NCI-H2196 (cell line): ENCODE measurements around the gene ANKRD44.
"Not testable (repeated sequence)": the region's sequence is repeated elsewhere in the genome, so short reads cannot be mapped to it uniquely, and the experiment has no call there.

Experiments
- DNase-seq: peaks from one replicate; lab custom pipeline; 2025; ENCODE audit not compliant: unreplicated experiment; lab: John Stamatoyannopoulos, UW

Gene ANKRD44

DNA sequence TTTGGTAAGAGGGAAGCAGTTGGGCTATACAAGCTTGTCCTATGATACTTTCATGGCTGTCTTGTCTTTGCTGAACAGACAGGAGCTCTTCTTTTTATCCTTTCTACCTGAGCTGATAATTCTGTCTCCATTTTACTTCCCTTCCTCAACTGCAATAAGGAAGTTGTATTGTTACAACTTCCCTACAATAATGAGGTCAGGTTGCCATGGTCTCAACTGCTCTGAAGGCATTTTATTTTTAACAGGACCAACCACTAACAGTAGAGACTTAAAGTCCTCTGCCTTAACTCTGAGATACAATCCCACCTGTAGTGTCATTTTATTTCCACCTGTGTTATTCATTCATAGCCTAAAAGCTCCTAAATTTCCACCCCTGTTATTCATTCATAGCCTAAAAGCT lies 265.5 kb downstream of the ANKRD44 start:
- DNase-seq, result no peak

DNA sequence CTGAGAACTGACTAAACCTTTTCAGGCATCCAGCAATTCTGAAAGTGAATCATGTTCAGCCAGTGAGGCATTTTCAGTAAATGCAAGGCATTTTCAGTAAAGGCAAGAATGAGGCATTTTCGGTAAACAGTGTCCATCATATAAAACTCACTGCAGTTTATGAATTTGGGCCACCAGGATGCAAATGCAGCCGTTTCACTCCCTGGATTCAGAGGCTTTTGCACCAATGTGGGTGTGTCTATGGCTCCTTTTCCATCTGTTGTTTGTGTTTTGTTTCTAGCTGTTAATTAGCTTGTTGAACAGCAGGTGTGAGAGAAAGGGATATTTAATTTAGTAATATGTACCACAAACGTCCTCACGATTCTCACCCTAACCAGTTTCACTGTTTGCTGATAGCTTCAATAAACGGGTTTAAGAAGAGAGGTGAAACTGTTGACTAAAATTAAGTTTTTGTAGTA lies 267.8 kb downstream of the ANKRD44 start:
- DNase-seq, result no peak

DNA sequence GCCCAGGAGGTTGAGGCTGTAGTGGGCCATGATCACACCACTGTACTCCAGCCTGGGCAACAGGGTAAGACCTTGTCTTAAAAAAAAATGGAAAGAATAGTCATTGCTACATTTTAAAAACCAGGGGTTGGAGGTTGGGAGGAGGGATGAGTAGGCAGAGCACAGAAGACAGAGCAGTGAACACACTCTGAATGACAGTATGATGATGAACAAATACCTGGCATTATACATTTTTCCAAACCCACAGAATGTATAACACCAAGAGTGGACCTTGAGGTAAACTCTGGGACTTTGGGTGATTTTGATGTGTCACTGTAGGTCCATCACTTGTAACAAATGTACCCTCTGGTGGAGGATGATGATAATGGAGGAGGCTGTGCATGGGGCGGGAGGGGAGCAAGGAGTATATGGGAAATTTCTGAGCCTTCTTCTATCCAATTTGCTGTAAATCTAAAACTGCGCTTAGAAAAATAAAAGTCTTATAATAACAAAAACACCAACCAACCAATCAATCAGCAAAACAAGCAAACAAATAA lies 272.6 kb downstream of the ANKRD44 start:
- no peak for DNase-seq

DNA sequence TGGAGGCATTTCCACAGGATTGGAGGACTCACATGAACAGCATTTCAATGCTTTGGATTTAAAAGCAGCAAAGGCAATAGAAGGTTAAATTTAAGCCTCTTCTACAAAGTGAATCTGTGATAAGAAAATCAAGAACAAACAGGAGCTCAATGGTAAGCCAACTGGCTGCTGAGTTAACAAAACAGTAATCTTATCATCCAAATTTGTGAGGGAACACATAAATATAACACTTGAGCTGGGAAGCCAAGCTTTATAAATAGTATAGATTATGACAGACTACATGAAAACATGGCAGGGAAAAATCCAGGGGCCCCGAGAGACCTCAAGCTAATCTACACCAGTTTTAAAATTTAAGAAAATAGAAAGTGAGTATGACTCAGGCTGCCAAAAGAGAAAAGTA lies 275.6 kb downstream of the ANKRD44 start:
- no peak for DNase-seq

DNA sequence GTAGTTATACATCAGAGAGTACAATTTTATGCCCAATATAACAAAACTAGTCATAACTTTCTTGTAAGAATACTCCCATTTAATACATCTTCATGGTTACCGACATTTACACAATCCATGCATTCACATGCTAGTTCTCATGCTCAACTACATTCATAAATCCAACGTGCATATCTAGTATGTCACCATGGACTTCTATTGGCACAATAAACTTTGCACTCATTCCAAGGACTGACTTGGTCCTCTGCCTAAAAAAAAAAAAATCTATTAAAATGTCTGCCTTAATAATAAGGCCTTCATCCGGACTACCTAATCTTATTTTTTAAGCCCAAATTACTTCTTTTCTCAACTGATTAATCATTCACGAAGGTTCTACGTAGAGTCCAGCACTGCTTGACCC lies 276.3 kb downstream of the ANKRD44 start:
- DNase-seq, result no peak

DNA sequence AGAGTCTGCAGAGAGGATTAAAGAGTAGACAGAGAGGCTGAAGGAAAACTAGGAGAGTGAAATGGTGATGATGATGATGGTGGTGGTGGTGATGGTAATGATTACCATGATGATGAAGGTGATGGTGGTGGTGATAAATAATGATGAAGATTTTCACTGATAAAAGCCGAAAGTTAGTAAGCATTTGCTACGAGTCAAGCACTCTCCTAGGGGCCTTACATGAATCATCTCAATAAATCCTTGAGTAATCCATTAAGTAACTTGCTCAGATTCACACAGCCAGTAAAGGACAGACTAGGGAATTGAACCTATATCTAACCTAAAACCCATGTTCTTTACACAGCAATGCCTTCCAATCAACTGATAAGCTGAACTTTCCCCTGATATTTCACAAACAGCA lies 277.4 kb downstream of the ANKRD44 start:
- no peak for DNase-seq

DNA sequence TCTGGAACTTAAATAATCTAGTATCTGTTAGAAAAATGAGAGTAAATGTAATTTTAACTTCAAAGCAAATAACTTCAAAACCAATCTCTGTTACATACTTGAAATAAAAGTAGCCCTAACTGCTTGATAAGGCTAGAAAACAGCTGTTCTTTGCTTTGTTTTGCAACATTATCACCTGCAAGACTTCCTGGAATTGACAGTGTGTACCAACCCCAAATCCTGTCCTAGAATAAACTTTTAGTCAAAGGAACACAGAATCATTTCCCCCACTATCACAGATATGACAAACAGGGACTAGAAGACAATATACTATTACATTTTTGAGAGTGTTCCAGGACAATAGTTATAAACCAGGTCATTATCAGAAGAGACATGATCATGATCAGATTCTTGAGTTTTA lies 278.8 kb downstream of the ANKRD44 start:
- DNase-seq, result no peak

DNA sequence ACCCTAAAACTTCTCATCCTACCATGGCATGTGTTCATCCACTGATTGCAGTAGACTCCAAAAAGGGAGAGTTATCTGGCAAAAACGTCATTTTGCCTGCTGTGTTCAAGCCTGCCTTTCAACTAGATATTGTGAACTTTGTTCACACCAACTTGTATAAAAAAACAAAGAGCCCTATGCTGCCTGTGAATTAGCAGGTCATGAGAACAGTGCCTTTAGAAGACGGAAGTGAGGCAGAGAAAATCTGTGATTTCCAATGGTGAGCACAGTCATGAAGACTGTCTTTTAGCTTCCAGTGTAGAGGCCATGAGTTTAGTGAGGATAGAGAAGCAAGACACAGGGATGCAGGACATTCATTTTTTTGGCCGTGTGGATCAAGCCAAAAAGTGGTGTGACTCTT lies 280.5 kb downstream of the ANKRD44 start:
- no peak for DNase-seq

DNA sequence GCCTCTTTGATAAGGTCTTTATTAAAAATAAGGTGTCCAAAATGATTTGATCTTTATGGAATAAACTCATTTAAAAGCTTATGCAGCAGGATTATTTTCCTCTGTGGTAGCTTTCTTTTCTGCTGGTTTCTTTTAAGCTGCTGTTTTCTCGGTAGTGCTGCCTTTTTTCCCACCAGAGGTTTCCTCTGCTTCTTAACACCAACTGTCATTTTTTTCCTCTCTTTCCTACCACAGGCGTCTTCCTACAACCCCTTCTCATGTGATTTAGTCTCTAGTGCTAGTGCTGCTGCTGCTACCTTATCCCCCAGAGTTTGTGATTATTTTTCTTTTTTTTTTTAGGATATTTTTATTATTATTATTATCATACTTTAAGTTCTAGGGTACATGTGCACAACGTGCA lies 281.9 kb downstream of the ANKRD44 start:
- DNase-seq, result no peak

DNA sequence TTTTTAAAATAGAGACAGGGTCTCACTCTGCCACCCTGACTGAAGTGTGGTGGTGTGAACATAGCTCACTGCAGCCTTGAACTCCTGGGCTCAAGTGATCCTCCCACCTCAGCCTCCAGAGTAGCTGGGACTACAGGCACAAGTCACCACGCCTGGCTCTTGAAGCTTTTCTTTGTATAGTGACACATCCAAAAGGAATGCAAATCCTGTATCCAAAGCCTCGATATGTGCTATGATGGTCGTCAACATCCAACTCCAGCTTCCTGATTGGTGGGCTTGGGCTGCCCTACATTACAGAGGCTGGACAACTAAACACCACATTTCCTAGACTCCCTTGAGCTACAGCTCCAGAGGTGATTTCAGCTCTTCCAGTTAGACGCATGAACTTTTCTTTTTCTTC lies 282.4 kb downstream of the ANKRD44 start:
- no peak for DNase-seq

DNA sequence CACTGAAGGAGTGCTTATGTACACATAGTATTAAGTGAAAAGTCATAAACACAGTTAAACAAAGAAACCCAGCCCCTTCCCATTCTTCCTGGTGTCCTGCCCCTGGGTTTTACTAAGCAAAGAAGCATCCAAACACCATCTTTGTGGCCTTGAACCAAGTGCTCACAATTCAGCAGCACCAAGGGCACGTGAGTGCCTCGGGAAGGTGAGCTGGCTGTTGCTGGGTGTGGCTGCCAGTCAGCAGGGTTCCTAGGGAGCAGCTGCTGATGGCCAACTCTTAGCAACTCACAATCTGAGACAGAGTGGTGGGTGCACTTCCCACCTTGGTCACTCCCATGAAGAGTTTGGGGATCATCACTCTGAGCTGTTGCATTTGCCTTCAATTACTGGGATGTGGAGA lies 286.4 kb downstream of the ANKRD44 start:
- no peak for DNase-seq

DNA sequence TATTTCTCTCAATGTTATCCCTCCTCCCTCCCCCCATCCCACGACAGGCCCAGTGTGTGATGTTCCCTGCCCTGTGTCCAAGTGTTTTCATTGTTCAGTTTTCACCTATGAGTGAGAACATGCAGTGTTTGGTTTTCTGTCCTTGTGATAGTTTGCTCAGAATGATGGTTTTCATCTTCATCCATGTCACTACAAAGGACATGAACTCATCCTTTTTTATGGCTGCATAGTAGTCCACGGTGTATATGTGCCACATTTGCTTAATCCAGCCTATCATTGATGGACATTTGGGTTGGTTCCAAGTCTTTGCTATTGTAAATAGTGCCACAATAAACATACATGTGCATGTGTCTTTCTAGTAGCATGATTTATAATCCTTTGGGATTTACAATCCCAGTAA lies 289.7 kb downstream of the ANKRD44 start:
- DNase-seq, result not testable (repeated sequence)

DNA sequence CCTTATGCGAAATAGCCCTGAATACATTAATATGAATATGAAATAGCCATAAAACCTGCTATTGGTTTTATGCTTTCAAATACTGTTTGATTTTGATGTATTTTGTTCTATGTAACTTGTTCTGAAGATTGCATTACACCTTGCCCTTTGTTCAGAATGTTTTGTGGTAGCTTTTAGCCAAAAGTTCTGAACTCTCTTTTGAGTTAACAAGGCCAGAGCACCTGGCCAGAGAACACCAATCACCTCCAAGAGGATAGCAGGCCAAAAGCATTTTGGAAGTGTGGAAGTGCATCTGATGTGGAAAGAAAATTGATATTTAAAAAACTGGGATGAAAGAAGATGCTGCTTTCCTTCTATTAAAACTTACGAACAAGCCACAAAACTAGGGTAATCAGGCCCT lies 297.5 kb downstream of the ANKRD44 start:
- DNase-seq, result no peak

DNA sequence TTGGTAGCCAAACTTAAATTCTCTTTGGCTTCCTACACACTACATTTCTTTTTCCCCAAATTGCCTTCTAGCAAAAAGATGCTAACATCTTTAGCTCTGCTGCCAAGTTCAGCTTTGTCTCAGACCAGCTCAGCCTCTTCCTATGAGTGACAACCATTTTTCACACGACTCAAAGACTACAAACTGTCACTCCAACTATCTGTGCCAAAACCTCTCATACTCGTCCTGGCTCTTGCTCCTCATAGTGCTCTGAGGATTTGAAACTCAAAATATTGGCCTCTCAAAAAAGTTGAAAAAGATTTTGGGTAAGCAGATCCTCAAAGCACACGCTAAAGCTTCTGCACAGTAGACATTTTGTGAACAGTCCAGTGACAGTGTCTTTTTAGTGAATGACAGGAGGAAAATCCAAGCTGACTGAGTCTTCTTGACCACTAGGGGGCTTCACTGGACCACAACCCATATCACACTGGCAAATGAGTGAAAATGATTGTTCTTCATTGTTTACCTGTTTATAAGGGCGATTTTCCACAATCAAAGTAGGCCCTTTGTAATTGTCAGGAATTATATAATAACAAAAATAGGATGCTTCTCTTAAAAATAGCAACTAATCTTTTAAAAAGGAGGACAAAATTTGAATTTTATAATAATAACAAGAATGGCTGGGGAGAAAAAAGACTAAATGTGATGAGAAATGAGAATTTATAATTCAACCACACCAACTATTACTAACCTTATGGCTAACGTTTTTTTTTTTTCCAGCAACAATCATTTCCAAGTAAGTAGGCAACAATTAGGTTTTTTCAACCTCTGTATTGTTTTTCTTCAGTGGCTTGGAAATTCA lies 298.6 kb downstream of the ANKRD44 start:
- DNase-seq, result peak; percentile 25

DNA sequence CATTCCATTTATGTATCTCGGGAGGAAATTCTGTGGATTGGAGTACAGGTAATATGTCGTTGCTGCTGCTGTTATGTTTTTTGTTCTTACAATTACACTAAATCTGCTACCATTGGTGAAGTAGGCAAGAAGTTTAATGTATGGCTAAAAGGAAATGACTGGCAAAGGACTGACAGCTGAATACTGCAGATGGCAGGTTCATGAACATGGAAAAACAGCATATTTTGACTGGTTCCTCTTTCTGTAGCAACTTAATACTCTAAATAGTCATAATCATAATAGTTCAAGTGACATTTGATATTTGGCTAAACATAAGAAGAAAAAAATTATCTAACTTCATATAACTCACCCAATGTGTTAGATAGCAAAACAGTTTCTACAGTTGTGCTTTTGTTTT lies 299.6 kb downstream of the ANKRD44 start:
- DNase-seq, result no peak

DNA sequence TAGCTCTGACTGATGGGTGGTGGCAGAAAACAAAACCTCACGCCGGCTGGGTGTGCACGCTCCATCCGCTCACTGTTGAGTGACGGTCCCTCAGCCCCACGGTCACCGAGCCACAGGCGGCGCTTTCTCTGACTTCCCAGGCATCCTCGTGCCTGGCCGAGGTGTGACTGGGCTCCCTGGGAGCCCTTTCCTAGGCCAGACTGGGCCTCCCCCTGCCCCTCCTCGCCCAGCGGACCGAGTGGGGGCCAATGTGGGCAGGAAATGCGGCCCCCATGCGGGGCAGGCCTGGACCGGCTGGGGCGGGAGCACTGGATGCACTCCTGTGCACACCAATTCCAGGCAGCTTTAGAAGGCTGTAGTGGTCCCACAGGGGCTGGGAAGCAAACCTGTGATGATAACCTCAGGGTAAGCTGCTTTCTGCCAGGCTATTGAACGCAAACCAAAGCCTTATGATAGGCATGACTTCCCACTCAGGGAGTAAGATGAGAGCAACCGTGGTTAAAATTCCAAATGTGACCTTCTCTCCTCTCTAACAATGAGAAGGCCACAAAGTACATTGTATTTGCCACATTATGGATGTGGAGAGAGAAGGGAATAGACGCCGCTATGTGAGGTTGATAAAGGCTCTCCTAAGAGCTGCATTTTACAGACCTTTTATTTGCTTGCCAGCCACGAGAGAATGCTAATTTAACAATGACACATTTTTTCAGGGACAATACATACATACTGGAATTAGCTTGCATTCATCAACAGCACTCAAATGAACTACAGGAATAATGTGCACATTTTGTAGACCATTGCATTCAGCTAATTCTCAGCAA lies 300.2 kb downstream of the ANKRD44 start:
- no peak for DNase-seq

DNA sequence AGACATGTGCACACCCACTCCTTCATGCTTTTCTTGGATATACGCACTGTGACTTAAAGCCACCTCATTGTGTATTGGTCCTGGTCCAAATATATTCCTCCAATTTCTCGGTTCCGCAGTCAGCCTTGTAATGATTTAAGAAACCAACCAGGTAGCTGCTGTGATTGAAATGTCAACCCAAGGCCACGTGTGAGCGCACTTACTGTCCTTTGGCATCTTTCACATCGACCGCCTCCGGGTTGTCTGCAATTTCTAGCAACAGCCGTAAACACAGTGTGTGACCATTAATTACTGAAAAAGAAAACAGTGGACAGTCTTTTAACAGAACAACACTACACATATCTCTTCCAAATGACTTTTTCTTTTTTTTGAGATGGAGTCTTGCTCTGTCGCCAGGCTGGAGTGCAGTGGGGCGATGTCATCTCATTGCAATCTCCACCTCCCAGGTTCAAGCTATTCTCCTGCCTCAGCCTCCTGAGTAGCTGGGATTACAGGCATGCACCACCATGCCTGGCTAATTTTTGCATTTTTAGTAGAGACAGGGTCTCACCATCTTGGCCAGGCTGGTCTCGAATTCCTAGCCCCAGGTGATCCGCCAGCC lies 301.7 kb downstream of the ANKRD44 start:
- DNase-seq, result not testable (repeated sequence)

DNA sequence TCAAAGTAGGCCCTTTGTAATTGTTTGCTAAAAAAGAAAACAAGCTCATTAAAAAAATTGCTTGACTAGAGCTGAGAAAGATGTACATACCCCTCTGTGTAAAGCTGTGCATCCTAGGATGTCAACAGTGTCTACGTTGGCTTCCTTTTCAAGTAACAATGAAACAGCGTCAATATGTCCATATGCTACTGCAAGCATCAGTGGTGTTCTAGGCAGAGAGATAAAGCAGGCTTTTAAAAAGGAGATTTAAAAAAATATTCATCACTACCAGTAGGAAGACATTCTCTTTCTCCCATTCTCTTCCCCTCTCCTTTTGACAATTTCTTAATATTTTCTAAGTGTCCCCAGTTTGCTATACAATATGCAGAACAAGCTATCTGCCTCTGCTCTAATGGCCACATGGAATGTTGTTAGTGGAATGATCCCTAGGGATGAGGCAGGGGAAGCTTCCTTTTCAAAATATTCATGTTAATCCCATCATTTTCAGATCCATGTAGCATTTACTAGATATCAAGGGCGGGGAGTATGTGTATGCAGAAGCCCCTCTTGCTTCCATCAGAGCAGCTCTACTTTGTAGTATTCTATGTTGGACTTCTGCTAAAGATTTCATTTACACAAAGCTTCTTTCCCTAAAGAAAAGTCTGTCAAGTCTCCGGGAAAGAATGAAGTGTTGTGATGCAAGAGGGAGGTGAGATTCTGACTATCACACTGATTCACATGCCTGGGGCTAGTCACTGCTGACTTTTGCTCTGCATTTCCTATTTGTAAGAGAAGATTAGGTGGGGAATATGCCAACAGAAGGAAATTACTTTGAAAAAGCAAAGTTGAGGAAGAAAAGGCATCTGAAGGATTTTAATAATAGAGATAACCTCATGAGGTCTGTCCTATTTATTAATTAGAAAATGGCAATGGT lies 302.6 kb downstream of the ANKRD44 start:
- no peak for DNase-seq

DNA sequence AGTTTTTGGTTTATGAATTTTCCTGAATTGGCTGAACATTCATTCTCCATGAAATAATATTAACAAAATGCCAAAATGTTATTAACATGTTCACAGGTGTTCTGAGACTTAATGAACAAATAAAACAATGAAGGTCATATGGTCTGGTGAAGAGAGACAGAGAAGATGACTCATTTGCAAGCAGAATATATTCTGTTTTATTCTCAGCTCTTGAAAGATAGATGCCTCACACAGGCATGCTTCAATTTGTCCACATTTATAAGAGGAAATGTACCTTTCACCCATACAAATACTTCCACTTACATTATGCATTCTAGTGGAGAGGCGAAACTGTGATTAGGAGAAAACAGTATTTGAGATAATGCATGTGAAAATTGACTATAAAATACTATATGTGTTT lies 308.7 kb downstream of the ANKRD44 start:
- no peak for DNase-seq

DNA sequence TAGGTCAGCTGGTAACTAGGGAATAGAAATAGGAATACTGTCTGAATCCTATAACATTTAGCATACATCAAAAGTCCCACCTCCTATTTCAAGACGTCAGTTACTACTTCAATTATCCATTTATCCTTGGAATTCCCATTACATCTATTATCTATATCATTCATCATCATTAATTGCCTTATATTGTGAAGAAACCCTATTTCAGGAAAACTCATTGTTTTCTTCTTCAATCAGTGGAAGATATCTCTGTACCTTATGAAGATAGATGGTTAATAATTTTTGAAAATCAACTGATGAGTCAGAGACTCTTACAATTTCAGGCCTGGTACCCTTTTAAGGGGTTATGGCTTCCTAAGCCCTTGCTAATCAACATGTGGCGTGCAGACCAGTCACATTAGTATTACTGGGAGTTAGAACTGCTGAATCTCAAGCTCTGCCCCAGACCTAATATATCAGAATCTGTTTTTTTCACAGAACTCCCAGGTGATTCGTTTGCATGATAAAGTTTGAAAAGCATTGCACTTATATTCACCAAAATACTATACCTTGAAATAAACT lies 314.7 kb downstream of the ANKRD44 start:
- DNase-seq, result no peak
